ENCODE measurements around the gene PAK6.

Gene PAK6

GRCh38 chr15:40238532-40239403 lies at the start of gene PAK6:
Gene PAK6, plus strand, starts transcription at chr15:40239063. Its CDS starts 25,723 bp downstream, at chr15:40264786.
- peak; percentile 9 to 54 for DNase-seq

GRCh38 chr15:40190591-40190990 lies 48.3 kb upstream of the PAK6 start:
- DNase-seq = no peak

- DNase-seq = no peak
Observed at GRCh38 chr15:40192942-40193341, 45.9 kb upstream of the PAK6 start.

GRCh38 chr15:40197434-40197833 lies 41.4 kb upstream of the PAK6 start:
- DNase-seq = no peak

- no peak for DNase-seq
Observed at GRCh38 chr15:40198355-40199085, 40.3 kb upstream of the PAK6 start.

GRCh38 chr15:40204100-40204499 lies 34.8 kb upstream of the PAK6 start:
- no peak for DNase-seq

GRCh38 chr15:40217166-40217824 lies 21.6 kb upstream of the PAK6 start:
- DNase-seq = peak; percentile 53 to 73

GRCh38 chr15:40219801-40220200 lies 19.1 kb upstream of the PAK6 start:
- DNase-seq = no peak

GRCh38 chr15:40222131-40222530 lies 16.7 kb upstream of the PAK6 start:
- no peak for DNase-seq

GRCh38 chr15:40226736-40227135 lies 12.1 kb upstream of the PAK6 start:
- DNase-seq = no peak

GRCh38 chr15:40229316-40229715 lies 9.5 kb upstream of the PAK6 start:
- DNase-seq = no peak

- DNase-seq = no peak
Observed at GRCh38 chr15:40229956-40230355, 8.9 kb upstream of the PAK6 start.

GRCh38 chr15:40232625-40233070 lies 6.2 kb upstream of the PAK6 start:
- DNase-seq = peak; percentile 78 to 89

GRCh38 chr15:40233727-40234577 lies 4.9 kb upstream of the PAK6 start:
- DNase-seq = no peak

GRCh38 chr15:40234783-40235182 lies 4.1 kb upstream of the PAK6 start:
- DNase-seq = no peak

- DNase-seq = no peak
Observed at GRCh38 chr15:40235201-40235885, 3.5 kb upstream of the PAK6 start.

GRCh38 chr15:40239404-40239692 lies 485 bp downstream of the PAK6 start:
- no peak for DNase-seq

GRCh38 chr15:40239693-40240618 lies 1.1 kb downstream of the PAK6 start:
- DNase-seq = no peak

- DNase-seq = no peak
Observed at GRCh38 chr15:40240619-40241221, 1.9 kb downstream of the PAK6 start.

All from NCI-H524 (cell line).